Lower leg skin (tissue), 3 donors: ENCODE data around the gene TPMT.

Experiments
- POLR2A ChIP-seq, 2 donors: fragments of 450-650 bp; IDR thresholded peaks; one replicate each; pipeline ENCODE4 v1.6.1; 2016 to 2017; ENCODE audit warnings: antibody characterized with exemption in 2 of 2, mild to moderate bottlenecking in 1 of 2, moderate library complexity in 1 of 2
- TF ChIP-seq, protein P1 (sequence below), 3 donors: fragments of 450-650 bp; IDR thresholded peaks; one replicate each; pipeline ENCODE4 v1.5.1; 2016; ENCODE audit warnings: antibody characterized with exemption in 3 of 3, mild to moderate bottlenecking in 3 of 3, moderate library complexity in 2 of 3

DNA sequence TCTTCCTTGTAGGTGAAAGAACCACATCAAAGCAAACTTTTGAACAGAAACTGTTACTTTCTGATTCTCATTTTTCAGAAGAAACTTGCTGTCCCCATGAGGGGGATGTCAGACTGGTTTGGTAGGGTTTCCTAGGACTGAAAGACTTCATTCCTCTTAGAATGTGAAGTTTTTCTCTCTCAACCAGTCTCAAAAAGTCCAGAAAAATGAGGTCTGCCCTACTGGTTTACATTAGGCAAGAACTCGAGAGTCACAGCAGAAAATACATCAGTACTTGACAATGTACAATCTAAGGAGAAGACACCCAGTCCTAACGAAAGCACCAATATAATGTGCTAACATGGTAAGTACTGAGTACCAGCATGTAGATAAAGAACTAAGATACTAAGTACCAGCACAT lies 19.7 kb downstream of the TPMT start:
- TF ChIP-seq, protein P1, sequence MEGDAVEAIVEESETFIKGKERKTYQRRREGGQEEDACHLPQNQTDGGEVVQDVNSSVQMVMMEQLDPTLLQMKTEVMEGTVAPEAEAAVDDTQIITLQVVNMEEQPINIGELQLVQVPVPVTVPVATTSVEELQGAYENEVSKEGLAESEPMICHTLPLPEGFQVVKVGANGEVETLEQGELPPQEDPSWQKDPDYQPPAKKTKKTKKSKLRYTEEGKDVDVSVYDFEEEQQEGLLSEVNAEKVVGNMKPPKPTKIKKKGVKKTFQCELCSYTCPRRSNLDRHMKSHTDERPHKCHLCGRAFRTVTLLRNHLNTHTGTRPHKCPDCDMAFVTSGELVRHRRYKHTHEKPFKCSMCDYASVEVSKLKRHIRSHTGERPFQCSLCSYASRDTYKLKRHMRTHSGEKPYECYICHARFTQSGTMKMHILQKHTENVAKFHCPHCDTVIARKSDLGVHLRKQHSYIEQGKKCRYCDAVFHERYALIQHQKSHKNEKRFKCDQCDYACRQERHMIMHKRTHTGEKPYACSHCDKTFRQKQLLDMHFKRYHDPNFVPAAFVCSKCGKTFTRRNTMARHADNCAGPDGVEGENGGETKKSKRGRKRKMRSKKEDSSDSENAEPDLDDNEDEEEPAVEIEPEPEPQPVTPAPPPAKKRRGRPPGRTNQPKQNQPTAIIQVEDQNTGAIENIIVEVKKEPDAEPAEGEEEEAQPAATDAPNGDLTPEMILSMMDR (IDR thresholded peaks at IDR 0.05) = no peak
- TF ChIP-seq POLR2A (IDR thresholded peaks at IDR 0.05) = no peak
